Peyer's patch (tissue), 4 donors: ENCODE data around the gene NDUFV1. TPM values are rescaled to one million over a fixed set of nuclear protein-coding genes. Genes with fewer than 3 reads are reported as not detected.
A peak's percentile ranks its signal among the peaks of the same experiment; 100 is the strongest.

Experiments
- DNase-seq, 3 donors: peaks; one replicate each; pipeline ENCODE4 v3.0.0-alpha.2; 2017 to 2019
- H3K27ac ChIP-seq, 4 donors: fragments of 200-600 bp; sonication (generic); one replicate each; pipeline ENCODE4 v1.5.1; 2016 to 2019
- H3K27me3 ChIP-seq, 2 donors: fragments of 200-600 bp; sonication (generic); one replicate each; pipeline ENCODE4 v1.5.1; 2019
- H3K36me3 ChIP-seq, 3 donors: fragments of 200-600 bp; sonication (generic); one replicate each; pipeline ENCODE4 v1.5.1; 2016 to 2019
- H3K4me1 ChIP-seq, 4 donors: fragments of 200-600 bp; sonication (generic); one replicate each; pipeline ENCODE4 v1.5.1; 2016 to 2019
- H3K4me3 ChIP-seq, 4 donors: fragments of 200-600 bp; sonication (generic); 1 replicate in 3 of 4; 2 replicates in 1 of 4; pipeline ENCODE4 v1.5.1; 2016 to 2019; ENCODE audit warnings: mild to moderate bottlenecking in 1 of 4
- H3K9me3 ChIP-seq, 4 donors: fragments of 200-600 bp; sonication (generic); one replicate each; pipeline ENCODE4 v1.5.1; 2016 to 2019; ENCODE audit warnings: mild to moderate bottlenecking in 1 of 4
- POLR2A ChIP-seq, 2 donors: fragments of 450-650 bp; IDR thresholded peaks; one replicate each; pipeline ENCODE4 v1.5.1; 2017; ENCODE audit warnings: antibody characterized with exemption in 2 of 2, mild to moderate bottlenecking in 2 of 2, moderate library complexity in 2 of 2
- total RNA-seq, 4 donors: library from RNA; depleted of rRNA; stranded (reverse); fragments of >200 nt; gene quantifications; one replicate each; pipeline ENCODE4 v1.1.0, GENCODE V29; 2016
- TF ChIP-seq, protein P1 (sequence below), 6 experiments: fragments of 450-650 bp in 4 of 6; fragments of 200-600 bp in 2 of 6; sonication (generic) in 1 of 6; IDR thresholded peaks; one replicate each; pipeline ENCODE4 v1.5.1; 2017 to 2019; ENCODE audit warnings: antibody characterized with exemption in 6 of 6, mild to moderate bottlenecking in 3 of 6, moderate library complexity in 1 of 6

The NDUFV1 gene
- total RNA-seq, 4 donors from 2014 or later, result 297 to 532 (median 329) TPM

DNA sequence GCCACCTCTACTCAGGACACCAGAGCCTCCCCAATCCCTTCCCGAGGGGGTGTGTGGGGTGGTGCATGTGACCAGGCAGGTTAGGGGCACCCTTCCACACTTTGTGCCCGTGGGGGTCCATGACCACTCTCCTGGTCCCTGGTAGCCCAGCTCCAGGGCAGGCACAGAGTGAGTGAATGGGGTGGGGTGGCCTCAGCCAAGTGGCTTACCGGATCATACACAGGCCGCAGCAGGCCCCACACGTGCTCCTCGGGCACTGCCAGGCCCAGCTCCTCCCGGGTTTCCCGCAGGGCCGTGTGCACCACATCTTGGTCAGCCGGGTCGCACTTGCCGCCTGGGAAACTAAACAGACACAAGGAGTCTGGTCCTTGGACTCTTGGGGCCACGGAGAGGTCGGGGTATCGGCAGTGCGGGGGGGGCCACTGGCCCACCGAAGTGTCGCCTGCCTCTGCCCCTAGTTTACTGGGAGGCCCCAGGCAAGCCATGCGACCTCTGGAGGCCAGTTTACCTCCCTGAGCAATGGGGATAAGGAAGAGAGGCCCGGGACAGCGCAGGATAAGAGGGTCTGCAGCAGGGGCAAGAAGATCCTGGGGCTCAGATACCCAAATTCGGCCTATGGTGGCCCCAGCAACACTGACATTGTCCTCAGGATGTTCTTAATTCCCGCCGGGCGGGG is 22.1 kb downstream of the NDUFV1 start:
- H3K36me3 ChIP-seq, result no peaks in the 10 kb centered on the region
- no peak for DNase-seq
- no peaks in the 10 kb centered on the region for H3K9me3 ChIP-seq
- H3K27me3 ChIP-seq, result no peaks in the 10 kb centered on the region
- H3K4me3 ChIP-seq, result peak overlapping the region; percentile 57 to 75 (median 70)
- peak overlapping the region; percentile 90 to 100 (median 99) for H3K27ac ChIP-seq
- TF ChIP-seq, protein P1, sequence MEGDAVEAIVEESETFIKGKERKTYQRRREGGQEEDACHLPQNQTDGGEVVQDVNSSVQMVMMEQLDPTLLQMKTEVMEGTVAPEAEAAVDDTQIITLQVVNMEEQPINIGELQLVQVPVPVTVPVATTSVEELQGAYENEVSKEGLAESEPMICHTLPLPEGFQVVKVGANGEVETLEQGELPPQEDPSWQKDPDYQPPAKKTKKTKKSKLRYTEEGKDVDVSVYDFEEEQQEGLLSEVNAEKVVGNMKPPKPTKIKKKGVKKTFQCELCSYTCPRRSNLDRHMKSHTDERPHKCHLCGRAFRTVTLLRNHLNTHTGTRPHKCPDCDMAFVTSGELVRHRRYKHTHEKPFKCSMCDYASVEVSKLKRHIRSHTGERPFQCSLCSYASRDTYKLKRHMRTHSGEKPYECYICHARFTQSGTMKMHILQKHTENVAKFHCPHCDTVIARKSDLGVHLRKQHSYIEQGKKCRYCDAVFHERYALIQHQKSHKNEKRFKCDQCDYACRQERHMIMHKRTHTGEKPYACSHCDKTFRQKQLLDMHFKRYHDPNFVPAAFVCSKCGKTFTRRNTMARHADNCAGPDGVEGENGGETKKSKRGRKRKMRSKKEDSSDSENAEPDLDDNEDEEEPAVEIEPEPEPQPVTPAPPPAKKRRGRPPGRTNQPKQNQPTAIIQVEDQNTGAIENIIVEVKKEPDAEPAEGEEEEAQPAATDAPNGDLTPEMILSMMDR (IDR thresholded peaks at IDR 0.05), result no peak
- TF ChIP-seq POLR2A (IDR thresholded peaks at IDR 0.05), result peak in 1 of 2 donors; percentile 21
- H3K4me1 ChIP-seq, result peaks cover 5 to 34% (median 9%) of the 10 kb centered on the region in 4 donors

DNA sequence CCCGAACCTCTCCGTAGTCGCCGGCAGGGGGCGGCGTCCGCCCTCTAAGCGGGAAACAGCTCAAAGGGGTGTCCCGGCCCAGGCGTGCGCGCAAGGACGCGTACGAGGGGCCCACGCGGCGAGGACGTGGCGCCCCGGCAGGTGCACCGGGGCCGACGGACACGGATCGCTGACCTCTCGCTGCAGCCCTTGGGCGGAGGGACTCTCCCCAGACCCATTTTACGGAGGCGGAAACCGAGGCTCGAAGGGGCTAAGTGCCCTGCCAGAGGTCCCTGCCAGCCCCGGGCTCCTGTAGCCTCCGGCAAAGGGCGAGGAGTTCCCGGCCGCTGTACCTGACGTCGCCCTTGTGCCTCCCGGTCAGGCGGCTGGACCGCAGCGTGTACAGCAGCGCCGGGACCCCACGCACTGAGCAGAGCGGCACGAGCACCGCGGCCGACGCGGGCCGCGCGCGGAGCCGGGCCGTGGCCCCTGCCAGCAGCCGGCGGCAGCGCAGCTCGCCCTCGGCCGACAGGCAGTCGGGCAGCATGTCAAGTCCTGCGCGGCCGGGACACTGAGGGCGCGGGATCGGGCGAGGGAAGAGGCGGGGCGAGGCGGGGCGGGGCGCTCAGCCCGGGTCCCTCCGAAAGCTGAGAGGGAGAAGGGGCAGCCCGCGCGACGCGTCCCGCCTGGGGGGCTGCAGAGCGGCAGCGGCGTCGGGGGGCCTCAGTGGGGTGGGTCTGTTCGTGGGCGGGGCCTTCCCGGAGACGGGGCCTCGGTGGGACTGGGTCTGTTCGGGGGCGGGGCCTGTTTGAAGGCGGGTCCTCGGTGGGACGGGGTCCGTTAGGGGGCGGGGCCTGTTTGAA is 22.9 kb downstream of the NDUFV1 start, which contains the start of gene NUDT8:
Gene NUDT8, minus strand, starts transcription at position 552 of the 842 bp plus-strand sequence. Its CDS starts 26 bp downstream, at position 526.
- H3K4me3 ChIP-seq, result peak within 1 kb of the TSS; percentile 57 to 81 (median 70)
- peak within 1 kb of the TSS; percentile 90 to 100 (median 99) for H3K27ac ChIP-seq
- DNase-seq, result peak; percentile 86 to 96 (median 90)
- peaks cover 5 to 41% (median 9%) of the 10 kb centered on the region in 4 donors for H3K4me1 ChIP-seq
- TF ChIP-seq, protein P1 (IDR thresholded peaks at IDR 0.05), result peak; percentile 91 to 95 (median 94)
- TF ChIP-seq POLR2A (IDR thresholded peaks at IDR 0.05), result peak; percentile 47 to 79
- no peaks in the 10 kb centered on the region for H3K27me3 ChIP-seq
- H3K36me3 ChIP-seq, result no peaks in the 10 kb centered on the region
- H3K9me3 ChIP-seq, result no peaks in the 10 kb centered on the region

DNA sequence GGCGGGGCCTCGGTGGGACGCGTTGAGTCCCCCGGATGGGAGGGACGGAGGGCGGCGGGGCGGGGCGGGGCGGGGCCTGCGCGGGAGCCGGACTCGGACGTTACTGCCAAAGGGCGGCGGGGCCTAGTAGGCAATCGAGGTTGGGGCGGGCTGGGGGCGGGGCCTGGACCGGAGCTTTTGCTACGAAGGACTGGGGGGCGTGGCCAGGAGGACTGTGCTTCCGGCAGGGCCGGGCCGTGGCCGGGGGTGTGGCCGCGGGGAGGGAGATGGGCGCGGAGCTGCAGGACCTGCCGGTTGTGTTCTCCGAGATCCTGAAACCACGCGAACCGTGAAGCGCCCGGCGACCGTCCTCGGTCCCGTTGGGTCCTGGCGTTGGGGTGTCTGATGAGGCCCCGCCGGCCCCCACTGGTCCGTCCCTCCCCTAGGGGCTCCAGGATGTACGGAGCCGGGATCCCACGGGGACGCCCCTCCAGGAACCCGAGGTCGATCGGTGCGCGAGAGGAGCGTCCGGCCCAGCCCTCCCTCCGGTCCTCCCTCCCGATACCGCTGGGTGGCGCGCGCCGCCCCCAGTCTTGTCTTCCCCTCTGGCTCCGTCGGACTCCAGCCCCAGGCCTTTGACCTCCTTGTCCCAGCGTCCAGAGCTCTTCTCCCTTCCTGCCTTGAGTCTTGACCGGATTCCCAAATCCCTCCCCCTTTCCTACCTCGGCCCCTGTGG is 23.6 kb downstream of the NDUFV1 start:
- peaks cover 5 to 46% (median 9%) of the 10 kb centered on the region in 4 donors for H3K4me1 ChIP-seq
- no peaks in the 10 kb centered on the region for H3K27me3 ChIP-seq
- peak overlapping the region; percentile 90 to 100 (median 99) for H3K27ac ChIP-seq
- TF ChIP-seq, protein P1 (IDR thresholded peaks at IDR 0.05), result peak; percentile 31 to 91 (median 78)
- TF ChIP-seq POLR2A (IDR thresholded peaks at IDR 0.05), result peak; percentile 93 to 97
- H3K36me3 ChIP-seq, result no peaks in the 10 kb centered on the region
- no peaks in the 10 kb centered on the region for H3K9me3 ChIP-seq
- H3K4me3 ChIP-seq, result peak overlapping the region; percentile 57 to 81 (median 70)
- peak; percentile 99 to 100 (median 100) for DNase-seq

DNA sequence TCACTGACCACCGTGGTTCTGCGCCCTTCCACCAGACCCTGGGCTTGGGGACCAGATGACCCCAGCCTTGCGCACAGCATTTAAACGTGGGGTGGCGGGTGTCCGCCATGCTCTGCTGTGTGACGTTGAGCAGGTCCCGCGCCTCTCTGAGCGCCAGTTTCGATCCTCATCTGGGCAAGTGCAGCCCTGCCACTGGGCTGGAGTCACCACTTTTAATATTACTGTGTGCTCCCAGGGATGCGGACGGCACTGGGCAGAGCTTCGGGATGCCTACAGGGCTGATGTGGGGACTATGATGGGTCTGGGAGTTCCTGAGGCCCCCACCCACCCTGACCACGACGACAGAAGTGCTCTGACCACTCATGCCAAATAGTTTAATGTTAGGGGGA is 24.2 kb downstream of the NDUFV1 start:
- H3K4me3 ChIP-seq, result peak overlapping the region; percentile 57 to 81 (median 70)
- H3K27me3 ChIP-seq, result no peaks in the 10 kb centered on the region
- peak overlapping the region; percentile 90 to 100 (median 99) for H3K27ac ChIP-seq
- H3K4me1 ChIP-seq, result peaks cover 5 to 46% (median 9%) of the 10 kb centered on the region in 4 donors
- peak in 1 of 3 donors; percentile 54 for DNase-seq
- no peaks in the 10 kb centered on the region for H3K36me3 ChIP-seq
- H3K9me3 ChIP-seq, result no peaks in the 10 kb centered on the region
- TF ChIP-seq POLR2A (IDR thresholded peaks at IDR 0.05), result no peak
- TF ChIP-seq, protein P1 (IDR thresholded peaks at IDR 0.05), result no peak

DNA sequence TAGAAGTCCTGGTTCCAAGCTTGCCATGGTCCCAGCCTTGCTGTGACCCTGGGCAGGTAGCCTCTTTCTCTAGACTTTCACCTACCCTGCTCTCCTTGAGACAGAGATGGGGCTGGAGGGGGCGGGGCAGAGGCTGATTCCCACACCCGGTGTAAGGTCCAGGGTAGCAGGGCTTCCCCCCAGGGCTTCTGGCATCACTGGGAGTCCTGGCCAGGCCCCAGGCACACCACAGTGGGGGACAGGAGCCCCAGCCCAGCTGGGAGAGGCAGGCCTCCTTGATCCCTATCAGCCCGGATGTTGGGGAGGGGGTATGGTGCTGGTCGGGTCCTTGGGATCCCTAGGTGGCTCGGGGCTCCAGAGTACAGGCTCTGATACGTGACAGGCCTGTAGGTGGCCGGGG is 24.7 kb downstream of the NDUFV1 start:
- Histone ChIP-seq H3K27ac (peak overlapping the region in 3 of 4 donors; percentile 90 to 100 (median 100)), H3K4me3 (peak overlapping the region in 1 of 4 donors; percentile 64), H3K4me1 (peaks cover 5 to 46% (median 9%) of the 10 kb centered on the region in 4 donors), H3K36me3 (no peaks in the 10 kb centered on the region), H3K9me3 (no peaks in the 10 kb centered on the region), H3K27me3 (no peaks in the 10 kb centered on the region)
- peak in 2 of 3 donors; percentile 73 to 79 for DNase-seq
- TF ChIP-seq, protein P1 (IDR thresholded peaks at IDR 0.05), result no peak
- TF ChIP-seq POLR2A (IDR thresholded peaks at IDR 0.05), result no peak
